Vagina (tissue), 2 donors: ENCODE measurements around the gene NKAIN2. TPM values are rescaled to one million over a fixed set of nuclear protein-coding genes. Genes with fewer than 3 reads are reported as not detected.

Experiments
- DNase-seq, 2 donors: peaks; one replicate each; pipeline ENCODE4 v3.0.0-alpha.2; 2017; ENCODE audit errors: extremely low spot score in 2 of 2
- H3K27ac ChIP-seq: fragments of 200-600 bp; sonication (generic); one replicate; pipeline ENCODE4 v1.5.1; 2019
- H3K27me3 ChIP-seq: fragments of 200-600 bp; sonication (generic); one replicate; pipeline ENCODE4 v1.5.1; 2019
- H3K36me3 ChIP-seq, 2 donors: fragments of 200-600 bp; sonication (generic); one replicate each; pipeline ENCODE4 v1.5.1; 2017 to 2019
- H3K4me1 ChIP-seq: fragments of 200-600 bp; sonication (generic); one replicate; pipeline ENCODE4 v1.5.1; 2019
- H3K4me3 ChIP-seq, 2 donors: fragments of 200-600 bp; sonication (generic); 1 replicate in 1 of 2; 2 replicates in 1 of 2; pipeline ENCODE4 v1.5.1; 2016 to 2019
- H3K9me3 ChIP-seq: fragments of 200-600 bp; sonication (generic); one replicate; pipeline ENCODE4 v1.5.1; 2019
- POLR2A ChIP-seq, 2 donors: fragments of 450-650 bp; IDR thresholded peaks; one replicate each; pipeline ENCODE4 v1.6.1; 2017; ENCODE audit warnings: antibody characterized with exemption in 2 of 2, mild to moderate bottlenecking in 2 of 2, moderate library complexity in 2 of 2
- POLR2AphosphoS5 ChIP-seq, 2 donors: sonication (generic); formaldehyde crosslinking; IDR thresholded peaks; one replicate each; pipeline ENCODE4 v1.9.0; 2017; ENCODE audit warnings: antibody characterized with exemption in 2 of 2, mild to moderate bottlenecking in 2 of 2, low read depth in 1 of 2; ENCODE audit not compliant: insufficient read depth in 1 of 2
- intact Hi-C: fragments of 100-400 bp; cut with DNase I; formaldehyde crosslinking; loops from one replicate; pipeline ENCODE4 v1.15.1; 2023
- total RNA-seq: library from RNA; depleted of rRNA; stranded (reverse); fragments of >200 nt; gene quantifications from one replicate; pipeline ENCODE4 v1.2.3, GENCODE V29; 2016
- TF ChIP-seq, protein P1 (sequence below), 3 experiments: fragments of 450-650 bp in 2 of 3; fragments of 200-600 bp in 1 of 3; sonication (generic) in 1 of 3; IDR thresholded peaks; one replicate each; pipeline ENCODE4 v1.5.1; 2017 to 2019; ENCODE audit warnings: antibody characterized with exemption in 3 of 3, mild to moderate bottlenecking in 2 of 3, moderate library complexity in 2 of 3

NKAIN2 gene
- total RNA-seq, 1 donor from 2014 or later: not detected

GRCh38 chr6:124536157-124536841 is 732.6 kb downstream of the NKAIN2 start:
- TF ChIP-seq POLR2AphosphoS5 (IDR thresholded peaks at IDR 0.05; ENCODE audit: insufficient read depth in 1 of 2, low read depth in 1 of 2) (no peak), POLR2A (IDR thresholded peaks at IDR 0.05) (no peak)
- TF ChIP-seq, protein P1, sequence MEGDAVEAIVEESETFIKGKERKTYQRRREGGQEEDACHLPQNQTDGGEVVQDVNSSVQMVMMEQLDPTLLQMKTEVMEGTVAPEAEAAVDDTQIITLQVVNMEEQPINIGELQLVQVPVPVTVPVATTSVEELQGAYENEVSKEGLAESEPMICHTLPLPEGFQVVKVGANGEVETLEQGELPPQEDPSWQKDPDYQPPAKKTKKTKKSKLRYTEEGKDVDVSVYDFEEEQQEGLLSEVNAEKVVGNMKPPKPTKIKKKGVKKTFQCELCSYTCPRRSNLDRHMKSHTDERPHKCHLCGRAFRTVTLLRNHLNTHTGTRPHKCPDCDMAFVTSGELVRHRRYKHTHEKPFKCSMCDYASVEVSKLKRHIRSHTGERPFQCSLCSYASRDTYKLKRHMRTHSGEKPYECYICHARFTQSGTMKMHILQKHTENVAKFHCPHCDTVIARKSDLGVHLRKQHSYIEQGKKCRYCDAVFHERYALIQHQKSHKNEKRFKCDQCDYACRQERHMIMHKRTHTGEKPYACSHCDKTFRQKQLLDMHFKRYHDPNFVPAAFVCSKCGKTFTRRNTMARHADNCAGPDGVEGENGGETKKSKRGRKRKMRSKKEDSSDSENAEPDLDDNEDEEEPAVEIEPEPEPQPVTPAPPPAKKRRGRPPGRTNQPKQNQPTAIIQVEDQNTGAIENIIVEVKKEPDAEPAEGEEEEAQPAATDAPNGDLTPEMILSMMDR (IDR thresholded peaks at IDR 0.05): no peak
- Histone ChIP-seq H3K9me3 (no peaks in the 10 kb centered on the region), H3K4me3 (no peak overlapping the region), H3K36me3 (no peaks in the 10 kb centered on the region), H3K27ac (no peak overlapping the region), H3K27me3 (no peaks in the 10 kb centered on the region), H3K4me1 (no peaks in the 10 kb centered on the region)
- intact Hi-C loops: no loop called here
- DNase-seq: no peak

- Histone ChIP-seq H3K27ac (no peak overlapping the region), H3K9me3 (no peaks in the 10 kb centered on the region), H3K4me3 (no peak overlapping the region), H3K4me1 (no peaks in the 10 kb centered on the region), H3K27me3 (no peaks in the 10 kb centered on the region), H3K36me3 (no peaks in the 10 kb centered on the region)
- intact Hi-C loops: no loop called here
- no peak for DNase-seq
- TF ChIP-seq, protein P1 (IDR thresholded peaks at IDR 0.05): no peak
- TF ChIP-seq POLR2A (IDR thresholded peaks at IDR 0.05): no peak
- TF ChIP-seq POLR2AphosphoS5 (IDR thresholded peaks at IDR 0.05; ENCODE audit: insufficient read depth in 1 of 2, low read depth in 1 of 2): no peak
Measured at GRCh38 chr6:124536842-124537191, 733.2 kb downstream of the NKAIN2 start.

GRCh38 chr6:124539096-124539495 is 735.4 kb downstream of the NKAIN2 start:
- H3K4me1 ChIP-seq: no peaks in the 10 kb centered on the region
- TF ChIP-seq POLR2A (IDR thresholded peaks at IDR 0.05) (no peak), POLR2AphosphoS5 (IDR thresholded peaks at IDR 0.05; ENCODE audit: insufficient read depth in 1 of 2, low read depth in 1 of 2) (no peak)
- TF ChIP-seq, protein P1 (IDR thresholded peaks at IDR 0.05): no peak
- H3K27me3 ChIP-seq: no peaks in the 10 kb centered on the region
- H3K27ac ChIP-seq: no peak overlapping the region
- H3K36me3 ChIP-seq: no peaks in the 10 kb centered on the region
- H3K4me3 ChIP-seq: no peak overlapping the region
- intact Hi-C loops: no loop called here
- no peaks in the 10 kb centered on the region for H3K9me3 ChIP-seq
- no peak for DNase-seq

DNA sequence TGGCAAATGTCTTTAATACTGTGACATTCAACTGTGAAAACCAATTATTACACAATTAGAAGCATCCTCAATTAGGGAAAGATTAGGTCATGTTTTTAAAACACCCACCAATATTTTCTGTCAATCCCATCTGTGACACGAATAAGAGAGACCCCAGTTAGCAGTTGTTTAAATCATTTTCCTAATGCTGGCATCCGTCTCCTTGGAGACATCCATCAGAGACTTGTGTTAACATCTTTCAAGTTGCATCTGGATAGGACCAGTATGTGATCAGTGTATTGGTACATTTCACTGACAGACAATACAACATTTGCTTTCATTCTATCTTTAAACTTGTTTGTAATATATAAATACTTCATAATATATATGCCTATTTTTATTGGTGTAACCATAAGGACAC is 737.9 kb downstream of the NKAIN2 start:
- Histone ChIP-seq H3K9me3 (no peaks in the 10 kb centered on the region), H3K4me1 (no peaks in the 10 kb centered on the region), H3K27me3 (no peaks in the 10 kb centered on the region), H3K36me3 (no peaks in the 10 kb centered on the region), H3K4me3 (no peak overlapping the region), H3K27ac (no peak overlapping the region)
- no peak for DNase-seq
- TF ChIP-seq POLR2AphosphoS5 (IDR thresholded peaks at IDR 0.05; ENCODE audit: insufficient read depth in 1 of 2, low read depth in 1 of 2) (no peak), POLR2A (IDR thresholded peaks at IDR 0.05) (no peak)
- TF ChIP-seq, protein P1 (IDR thresholded peaks at IDR 0.05): no peak
- intact Hi-C loops: no loop called here

DNA sequence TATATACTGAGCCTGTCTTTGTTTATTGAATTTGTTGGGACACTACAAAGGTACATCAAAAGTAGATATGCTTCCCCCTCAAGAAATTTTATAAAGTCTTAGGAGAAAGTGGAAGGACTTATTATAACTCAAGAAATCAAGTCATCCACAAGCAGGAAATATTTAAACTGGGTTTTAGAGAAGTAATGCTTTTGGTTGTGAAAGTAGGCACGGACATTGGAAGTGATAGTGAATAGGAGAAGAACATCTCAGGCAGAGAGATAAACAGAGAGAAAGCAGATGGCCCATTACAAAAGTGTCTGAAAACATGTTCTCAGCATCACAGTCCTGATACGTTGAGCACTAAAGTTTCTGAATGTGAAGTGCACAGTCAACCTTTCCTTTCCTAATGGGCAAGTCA is 742.9 kb downstream of the NKAIN2 start:
- H3K27ac ChIP-seq: no peak overlapping the region
- no peak overlapping the region for H3K4me3 ChIP-seq
- H3K4me1 ChIP-seq: no peaks in the 10 kb centered on the region
- TF ChIP-seq POLR2AphosphoS5 (IDR thresholded peaks at IDR 0.05; ENCODE audit: insufficient read depth in 1 of 2, low read depth in 1 of 2) (no peak), POLR2A (IDR thresholded peaks at IDR 0.05) (no peak)
- TF ChIP-seq, protein P1 (IDR thresholded peaks at IDR 0.05): no peak
- no peaks in the 10 kb centered on the region for H3K27me3 ChIP-seq
- no peaks in the 10 kb centered on the region for H3K9me3 ChIP-seq
- no peak for DNase-seq
- intact Hi-C loops: no loop called here
- no peaks in the 10 kb centered on the region for H3K36me3 ChIP-seq
